NB4 (cell line): ENCODE measurements around the gene STT3B.

Experiments
- CTCF ChIP-seq: IDR thresholded peaks from one replicate; pipeline ENCODE4 v1.5.1; 2012; ENCODE audit warnings: low read depth, low read length
- MYC ChIP-seq: IDR thresholded peaks from 2 replicates; pipeline ENCODE4 v1.6.1; 2011; ENCODE audit warnings: low read depth, low read length
- POLR2A ChIP-seq: IDR thresholded peaks from 2 replicates; pipeline ENCODE4 v1.6.1; 2011; ENCODE audit warnings: mild to moderate bottlenecking; ENCODE audit not compliant: insufficient read length; ENCODE audit errors: extremely low read depth

- TF ChIP-seq CTCF (no peak), POLR2A (no peak), MYC (no peak)
Observed at GRCh38 chr3:31668242-31668641, 135.5 kb downstream of the STT3B start.
